Left kidney (tissue), 8 donors: Measurements from ENCODE around the gene STK31. TPM values are rescaled to one million over a fixed set of nuclear protein-coding genes. Genes with fewer than 3 reads are reported as not detected.
"Not testable (repeated sequence)": the region's sequence is repeated elsewhere in the genome, so short reads cannot be mapped to it uniquely, and the experiment has no call there.

Experiments used
- DNase-seq: peaks from one replicate; pipeline ENCODE4 v3.0.0-alpha.2; 2013
- long read RNA-seq, 8 donors: transcript quantifications; one replicate each; lab custom pipeline, GENCODE V29; 2026
- polyA plus RNA-seq: library from polyadenylated mRNA; unstranded; fragments of 120-200 nt; gene quantifications from one replicate; pipeline ENCODE4 v1.2.1, GENCODE V29; 2013; ENCODE audit not compliant: insufficient read length

Gene STK31, protein sequence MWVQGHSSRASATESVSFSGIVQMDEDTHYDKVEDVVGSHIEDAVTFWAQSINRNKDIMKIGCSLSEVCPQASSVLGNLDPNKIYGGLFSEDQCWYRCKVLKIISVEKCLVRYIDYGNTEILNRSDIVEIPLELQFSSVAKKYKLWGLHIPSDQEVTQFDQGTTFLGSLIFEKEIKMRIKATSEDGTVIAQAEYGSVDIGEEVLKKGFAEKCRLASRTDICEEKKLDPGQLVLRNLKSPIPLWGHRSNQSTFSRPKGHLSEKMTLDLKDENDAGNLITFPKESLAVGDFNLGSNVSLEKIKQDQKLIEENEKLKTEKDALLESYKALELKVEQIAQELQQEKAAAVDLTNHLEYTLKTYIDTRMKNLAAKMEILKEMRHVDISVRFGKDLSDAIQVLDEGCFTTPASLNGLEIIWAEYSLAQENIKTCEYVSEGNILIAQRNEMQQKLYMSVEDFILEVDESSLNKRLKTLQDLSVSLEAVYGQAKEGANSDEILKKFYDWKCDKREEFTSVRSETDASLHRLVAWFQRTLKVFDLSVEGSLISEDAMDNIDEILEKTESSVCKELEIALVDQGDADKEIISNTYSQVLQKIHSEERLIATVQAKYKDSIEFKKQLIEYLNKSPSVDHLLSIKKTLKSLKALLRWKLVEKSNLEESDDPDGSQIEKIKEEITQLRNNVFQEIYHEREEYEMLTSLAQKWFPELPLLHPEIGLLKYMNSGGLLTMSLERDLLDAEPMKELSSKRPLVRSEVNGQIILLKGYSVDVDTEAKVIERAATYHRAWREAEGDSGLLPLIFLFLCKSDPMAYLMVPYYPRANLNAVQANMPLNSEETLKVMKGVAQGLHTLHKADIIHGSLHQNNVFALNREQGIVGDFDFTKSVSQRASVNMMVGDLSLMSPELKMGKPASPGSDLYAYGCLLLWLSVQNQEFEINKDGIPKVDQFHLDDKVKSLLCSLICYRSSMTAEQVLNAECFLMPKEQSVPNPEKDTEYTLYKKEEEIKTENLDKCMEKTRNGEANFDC
- polyA plus RNA-seq: 1.0 TPM
- long read RNA-seq, donor 1: 0 reads
- long read RNA-seq, donor 2: 0 reads
- long read RNA-seq, donor 3: 0 reads
- long read RNA-seq, donor 4: 0 reads
- long read RNA-seq, donor 5: 0 reads
- long read RNA-seq, donor 6: 0 reads
- long read RNA-seq, donor 7: 0 reads
- long read RNA-seq, donor 8: 0 reads

DNA sequence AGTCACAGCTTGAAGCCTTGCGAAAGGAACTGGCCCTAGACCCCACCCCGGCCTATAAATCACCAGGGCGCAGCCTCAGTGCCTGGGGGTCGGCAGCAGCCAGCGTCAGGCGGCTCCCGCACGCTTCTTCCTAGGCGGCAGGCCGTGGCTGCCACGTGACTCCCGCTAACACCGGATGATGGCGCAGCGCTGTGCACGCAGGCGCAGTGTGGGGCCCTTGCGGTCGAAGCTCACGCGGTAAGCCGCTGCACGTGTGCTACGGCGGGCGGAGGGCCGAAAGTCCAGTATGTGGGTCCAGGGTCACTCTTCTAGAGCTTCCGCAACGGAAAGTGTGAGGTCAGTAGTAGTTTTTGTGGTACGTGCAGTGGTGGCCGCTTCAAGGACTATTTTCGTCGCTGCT is at the start of gene STK31:
STK31 (plus strand) TSS at position 220 of the 400 bp plus-strand sequence; CDS start at position 287, 67 bp downstream.
- DNase-seq: no peak

DNA sequence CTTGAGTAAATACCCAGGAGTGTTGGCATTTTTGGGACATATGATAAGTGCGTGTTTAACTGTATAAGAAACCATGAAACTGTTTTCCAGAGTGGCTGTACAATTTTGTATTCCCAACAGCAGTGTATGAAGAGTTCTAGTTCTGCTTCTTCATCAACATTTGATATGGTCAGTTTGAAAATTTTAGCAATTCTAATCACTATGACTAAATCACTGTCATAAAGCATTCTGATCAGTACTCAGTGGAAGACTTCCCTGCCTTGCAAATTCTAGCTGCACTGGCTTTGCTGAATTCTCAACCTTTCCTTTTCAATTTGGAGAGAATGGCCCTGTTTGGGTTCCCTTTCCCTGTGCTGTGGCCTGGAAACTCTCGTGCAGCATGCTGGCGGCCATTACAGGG is 48.6 kb upstream of the STK31 start:
- no peak for DNase-seq

DNA sequence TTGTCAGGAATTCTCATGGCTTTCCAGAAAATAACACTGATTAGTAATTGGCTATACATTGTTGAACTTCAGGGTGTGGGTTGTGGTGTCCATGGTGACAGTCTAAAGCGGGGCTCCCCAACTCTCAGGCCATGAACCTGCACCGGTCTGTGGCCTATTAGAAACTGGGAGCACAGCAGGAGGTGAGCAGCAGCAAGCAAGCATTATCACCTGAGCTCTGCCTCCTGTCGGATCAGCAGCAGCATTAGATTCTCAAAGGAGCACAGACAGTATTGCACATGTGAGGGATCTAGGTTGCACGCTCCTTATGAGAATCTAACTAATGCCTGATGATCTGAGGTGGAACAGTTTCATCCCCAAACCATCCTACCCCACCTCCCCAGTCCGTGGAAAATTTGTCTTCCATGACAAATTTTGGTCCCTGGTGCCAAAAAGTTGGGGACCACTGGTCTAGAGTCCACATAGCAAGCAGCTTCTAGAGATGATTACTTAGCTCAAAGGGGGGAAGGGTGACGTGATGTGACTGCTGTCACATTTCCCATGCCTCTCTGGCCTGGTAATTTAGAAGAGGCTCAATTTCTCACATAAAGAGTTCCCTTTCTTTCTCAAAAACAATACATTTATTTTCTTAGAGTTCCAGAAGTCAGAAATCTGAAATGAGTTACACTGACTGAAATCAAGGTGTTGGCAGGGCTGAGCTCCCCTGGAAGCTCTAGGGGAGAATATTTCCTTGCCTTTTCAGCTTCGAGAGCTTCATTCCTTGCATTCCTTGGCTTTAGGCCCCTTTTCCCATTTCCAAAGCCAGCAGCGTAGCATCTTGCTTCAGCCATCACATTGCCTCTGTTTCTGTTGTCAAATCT is 47.7 kb upstream of the STK31 start:
- DNase-seq: no peak

DNA sequence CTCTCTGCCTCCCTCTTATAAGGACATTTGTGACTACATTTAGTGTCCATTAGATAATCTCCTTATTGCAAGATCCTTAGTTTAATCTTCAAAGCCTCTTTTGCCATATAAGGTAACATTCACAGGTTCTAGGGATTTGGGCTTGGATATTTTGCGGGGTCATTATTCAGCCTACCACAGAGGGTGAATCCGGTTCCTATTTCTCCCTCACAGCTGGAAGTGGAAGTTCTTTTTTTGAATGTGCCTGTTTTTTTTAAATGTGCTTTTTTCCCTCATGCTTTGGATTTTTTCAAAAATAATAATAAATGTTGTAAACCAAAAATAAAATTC is 47.1 kb upstream of the STK31 start:
- no peak for DNase-seq

DNA sequence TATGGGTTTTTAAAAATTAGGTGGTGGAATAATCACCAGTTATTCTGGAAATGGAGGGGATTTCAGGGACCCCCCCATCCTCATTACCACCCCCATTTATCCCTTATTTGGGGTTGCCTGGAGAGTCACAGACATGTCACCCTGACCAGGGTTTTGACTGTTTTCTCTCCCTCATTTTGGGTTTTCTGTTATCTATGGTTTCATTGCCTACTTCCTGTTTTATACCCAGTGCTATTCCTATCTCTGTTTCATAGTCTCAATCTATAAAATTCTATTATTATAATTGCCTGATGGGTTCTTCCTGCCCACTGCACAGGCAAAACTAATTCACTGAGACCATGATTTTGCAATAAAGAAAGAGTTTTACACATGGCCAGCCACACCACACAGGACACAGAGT is 45.9 kb upstream of the STK31 start:
- DNase-seq: no peak

DNA sequence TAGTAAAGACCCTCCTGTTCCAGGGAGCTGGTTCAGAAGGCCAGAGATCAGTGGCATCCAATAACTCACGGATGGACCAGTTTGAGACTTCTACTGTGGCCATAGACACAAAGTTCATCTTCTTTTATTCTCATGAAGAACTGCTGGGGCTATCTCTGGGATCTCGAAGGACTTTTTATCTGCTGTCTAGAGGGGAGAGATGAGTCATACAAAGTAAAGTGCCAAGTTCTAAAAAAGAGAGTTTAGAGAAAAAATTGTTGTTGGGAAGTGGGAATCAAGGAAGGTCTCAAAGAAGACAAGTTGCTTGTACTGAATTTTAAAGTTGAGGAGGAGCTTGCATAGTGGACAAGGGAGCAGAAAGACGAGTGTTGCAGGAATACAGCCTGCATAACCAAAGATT is 38.0 kb upstream of the STK31 start:
- DNase-seq: no peak

DNA sequence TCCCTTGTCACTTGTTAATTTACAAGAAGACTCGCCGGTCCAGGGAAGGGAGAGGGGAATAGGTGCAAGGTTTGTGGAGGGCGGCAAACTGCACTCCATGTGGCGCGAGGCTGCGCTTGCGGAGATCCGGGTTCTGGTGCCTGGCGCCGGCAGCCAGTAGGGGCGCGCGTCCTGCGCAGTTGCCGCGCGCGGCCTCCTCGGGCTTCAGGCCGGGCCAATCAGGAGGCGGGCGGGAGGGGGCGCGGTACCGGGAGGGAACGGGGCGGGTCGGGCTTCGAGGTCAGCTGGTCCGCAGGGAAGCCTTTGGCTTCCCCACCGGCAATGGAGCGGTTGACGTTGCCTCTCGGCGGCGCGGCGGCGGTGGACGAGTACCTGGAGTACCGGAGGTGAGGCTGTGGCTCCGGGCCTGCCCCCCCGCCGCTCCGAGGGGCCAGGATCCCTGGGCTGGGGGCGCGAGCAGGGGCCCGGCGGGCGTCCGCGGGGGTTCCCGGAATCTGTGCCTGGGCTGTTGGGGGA is 30.1 kb upstream of the STK31 start, which contains the start of gene FAM221A:
FAM221A (plus strand) TSS at position 302 of the 516 bp plus-strand sequence; CDS start at position 322, 20 bp downstream.
- DNase-seq: peak; percentile 79

DNA sequence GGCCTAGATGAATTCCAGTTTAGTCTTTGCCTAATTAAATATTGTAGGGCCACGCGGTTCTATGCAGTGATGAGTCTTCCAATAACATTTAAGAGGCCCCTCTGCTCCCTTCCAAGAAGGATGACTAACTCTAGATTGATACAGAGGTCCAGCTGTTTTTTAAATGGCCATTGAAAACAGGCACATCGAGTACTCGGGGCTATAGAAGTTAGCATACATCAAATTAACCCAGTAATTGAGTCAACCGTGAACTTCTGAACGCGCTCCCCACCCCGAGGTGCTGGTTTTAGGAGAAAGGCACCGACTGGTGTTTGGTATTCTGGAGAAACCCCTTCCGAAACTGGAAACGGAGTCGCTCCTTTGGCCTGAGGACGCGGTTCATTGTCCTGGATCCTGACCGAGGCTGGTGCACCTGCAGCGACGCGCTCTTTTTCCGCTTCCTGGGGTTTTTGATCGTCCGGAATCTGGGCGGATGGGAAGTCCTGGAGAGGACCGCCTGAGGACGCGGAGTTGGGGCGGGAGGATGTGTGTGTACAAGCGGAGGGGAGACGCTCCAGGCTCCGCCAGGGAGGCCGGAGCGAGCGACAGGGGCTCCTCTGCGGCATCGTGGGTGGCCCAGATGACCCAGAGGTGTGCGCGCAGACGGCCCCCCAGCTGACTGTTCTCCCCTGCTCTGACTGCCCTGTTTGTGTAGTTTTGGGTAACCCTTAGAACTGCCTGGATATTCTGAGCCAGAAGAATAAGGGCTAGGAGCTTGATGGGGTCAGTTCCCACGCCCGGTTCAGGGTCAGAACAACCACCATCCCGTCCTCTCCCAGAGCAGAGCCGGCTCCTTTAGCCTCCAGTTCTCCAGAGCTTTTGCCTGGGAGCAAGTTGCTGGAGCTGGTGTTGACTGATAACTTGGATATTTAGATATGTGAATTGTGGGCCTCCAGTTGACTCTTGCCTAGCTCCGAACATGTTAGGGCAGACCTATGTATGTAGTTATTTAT is 29.3 kb upstream of the STK31 start:
- peak; percentile 78 for DNase-seq

DNA sequence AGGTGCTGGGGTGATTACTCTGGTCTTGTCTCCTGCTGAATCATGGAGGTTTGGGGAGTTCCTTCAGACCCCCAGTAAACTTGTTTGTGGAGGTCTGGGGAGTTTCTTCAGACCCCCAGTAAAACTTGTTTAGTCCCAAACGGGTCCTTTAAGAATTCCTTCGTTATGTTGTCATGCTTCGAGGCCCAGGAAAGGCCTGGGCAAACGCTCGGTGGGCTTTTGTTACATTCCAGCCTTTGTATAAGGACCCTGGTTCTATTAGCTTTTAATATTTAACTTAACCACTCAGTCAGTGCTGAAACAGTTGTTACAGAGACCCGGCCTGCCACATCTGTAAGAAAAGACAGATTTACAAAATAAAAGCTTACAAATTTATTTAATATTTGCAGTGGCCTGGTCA is 26.0 kb upstream of the STK31 start:
- DNase-seq: not testable (repeated sequence)

DNA sequence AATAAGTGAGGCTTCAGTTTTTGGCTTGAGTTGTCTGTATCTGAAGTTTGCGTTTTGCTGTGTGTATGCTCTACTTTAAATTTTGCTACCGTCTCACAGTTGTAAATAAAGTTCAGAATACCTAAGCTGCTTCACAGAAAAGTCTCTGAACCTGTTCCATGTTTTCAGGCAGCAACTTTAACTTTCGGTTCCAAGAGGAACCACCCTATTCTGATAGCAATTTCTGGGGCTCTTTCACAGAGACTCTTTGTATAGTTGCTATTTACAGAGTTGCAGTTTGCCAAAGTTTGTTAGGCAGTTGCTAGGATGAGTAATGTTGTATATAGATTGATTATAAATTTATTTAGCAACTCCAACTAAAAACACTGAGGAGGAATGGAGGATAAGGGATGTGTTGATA is 24.3 kb upstream of the STK31 start:
- DNase-seq: no peak

DNA sequence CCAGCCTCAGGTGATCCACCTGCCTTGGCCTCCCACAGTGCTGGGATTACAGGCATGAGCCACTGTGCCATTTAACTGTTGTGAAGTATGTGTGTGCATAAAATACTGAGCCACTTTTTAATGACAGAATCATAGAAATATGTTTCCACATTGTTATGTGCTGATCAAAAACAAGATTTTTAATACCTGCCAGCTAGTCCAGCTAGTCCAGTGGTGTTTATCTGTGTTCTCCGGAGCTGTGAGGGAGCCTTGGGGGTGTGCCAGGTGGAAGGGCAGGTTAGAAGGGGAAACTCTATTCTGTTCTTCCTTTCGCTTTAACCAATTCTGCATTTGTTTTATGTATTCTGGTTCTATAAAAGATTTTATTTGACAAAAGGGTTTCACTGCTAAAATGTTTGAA is 23.0 kb upstream of the STK31 start:
- no peak for DNase-seq

DNA sequence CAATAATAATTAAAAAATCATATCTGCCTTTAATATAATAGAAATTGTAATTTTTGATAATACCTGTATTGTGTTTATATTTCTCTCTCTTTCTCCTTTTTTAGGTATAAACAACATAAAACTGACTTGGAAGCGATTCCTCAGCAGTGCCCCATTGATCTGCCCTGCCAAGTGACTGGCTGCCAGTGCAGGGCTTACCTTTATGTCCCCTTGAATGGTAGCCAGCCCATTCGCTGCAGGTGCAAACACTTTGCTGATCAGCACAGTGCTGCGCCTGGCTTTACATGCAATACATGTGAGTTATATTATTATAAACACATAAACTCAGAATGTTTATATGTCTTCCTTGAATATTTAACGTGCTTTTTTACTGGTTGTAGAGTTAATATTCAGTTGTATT is 20.9 kb upstream of the STK31 start:
- no peak for DNase-seq

DNA sequence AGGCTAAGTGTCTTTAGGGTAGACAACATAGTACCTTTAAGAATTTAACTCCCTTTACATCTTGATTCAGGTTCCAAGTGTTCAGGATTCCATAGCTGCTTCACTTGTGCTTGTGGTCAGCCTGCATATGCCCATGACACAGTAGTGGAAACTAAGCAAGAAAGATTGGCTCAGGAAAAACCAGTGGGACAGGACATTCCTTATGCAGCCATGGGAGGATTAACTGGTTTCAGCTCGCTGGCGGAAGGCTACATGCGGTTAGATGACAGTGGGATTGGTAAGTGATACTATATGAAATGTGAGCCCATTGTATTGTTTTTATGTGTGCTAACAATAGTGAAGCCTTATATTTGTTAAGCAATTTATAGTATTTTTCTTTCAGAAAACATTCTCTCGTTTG is 18.7 kb upstream of the STK31 start:
- no peak for DNase-seq

DNA sequence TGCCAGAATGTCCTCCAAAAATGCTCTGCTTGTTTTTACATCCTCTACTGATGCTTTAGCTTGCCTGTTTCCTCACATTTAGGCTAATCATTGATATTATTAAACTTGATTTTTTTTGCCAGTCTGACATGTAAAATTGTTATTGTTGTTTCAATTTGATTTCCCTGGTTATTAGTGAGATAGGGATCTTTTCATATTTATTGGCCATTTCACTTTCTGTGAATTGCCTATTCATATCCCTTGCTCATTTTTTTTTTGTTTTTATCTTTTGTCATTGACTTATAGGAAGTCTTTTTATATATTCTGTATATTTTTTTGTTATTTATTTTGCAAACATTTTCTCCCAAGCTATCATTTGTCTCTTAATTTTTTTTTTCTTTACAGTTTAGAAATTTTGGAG is 16.8 kb upstream of the STK31 start:
- no peak for DNase-seq

DNA sequence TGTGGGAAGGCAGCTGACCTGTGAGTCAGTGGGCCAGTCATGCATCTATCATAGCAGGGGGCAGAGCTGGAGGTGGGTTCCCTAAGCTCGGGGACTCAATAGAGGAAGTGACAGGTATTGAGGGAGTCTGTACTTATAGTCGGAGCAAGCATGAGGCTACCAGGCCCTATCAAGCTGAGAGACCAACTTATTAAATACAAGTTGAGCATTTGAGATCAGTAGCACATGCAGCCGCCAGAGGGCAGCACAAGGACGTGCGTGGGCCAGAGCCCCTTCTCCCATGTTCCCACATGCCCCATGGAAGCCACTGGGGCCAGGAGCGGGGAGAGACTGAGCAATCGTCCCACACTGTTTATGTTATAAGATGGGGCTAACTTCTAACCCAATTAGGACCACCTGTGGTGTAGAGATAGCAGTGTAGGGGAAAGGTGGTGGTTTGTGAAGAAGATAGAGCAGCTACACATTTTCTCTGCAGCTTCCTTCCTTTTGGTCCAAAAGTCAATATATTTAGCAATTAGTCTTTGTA is 13.0 kb upstream of the STK31 start:
- DNase-seq: no peak

DNA sequence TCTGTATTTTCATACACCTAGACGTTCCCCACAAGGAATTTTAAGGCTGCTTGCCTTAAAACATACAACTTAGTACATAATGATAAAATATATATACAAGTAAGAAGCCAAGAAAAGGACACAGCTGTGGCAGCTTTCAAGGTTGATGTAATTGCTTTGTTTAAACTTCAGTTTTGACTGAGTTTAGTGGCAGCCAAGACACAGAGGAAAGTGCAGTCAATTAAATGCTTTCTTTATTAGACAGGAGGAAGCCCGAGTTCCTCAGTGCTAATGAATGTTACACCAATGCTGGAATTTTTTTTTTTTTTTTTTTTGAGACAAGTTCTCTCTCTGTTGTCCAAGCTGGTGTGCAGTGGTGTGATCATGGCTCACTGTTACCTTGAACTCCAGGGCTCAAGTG is 11.2 kb upstream of the STK31 start:
- DNase-seq: no peak

DNA sequence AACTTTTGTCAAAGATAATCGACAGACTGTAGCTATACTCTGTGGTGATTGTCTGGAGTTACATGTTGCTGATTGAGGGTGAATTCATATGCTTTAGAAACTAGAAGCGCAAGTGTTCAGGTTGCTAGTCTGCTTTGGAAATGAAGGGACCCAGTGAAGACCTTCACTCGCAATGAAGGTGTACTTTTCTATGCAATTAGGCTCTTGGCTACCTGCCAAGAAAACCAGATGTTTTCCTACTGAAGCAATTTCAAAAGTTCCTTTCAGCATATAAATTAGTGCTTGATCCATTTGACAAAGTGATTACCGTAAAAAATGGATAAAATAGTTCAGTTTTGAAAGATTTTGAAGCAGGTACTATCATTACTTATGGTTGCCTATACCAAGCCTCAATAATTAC is 10.0 kb upstream of the STK31 start:
- no peak for DNase-seq

DNA sequence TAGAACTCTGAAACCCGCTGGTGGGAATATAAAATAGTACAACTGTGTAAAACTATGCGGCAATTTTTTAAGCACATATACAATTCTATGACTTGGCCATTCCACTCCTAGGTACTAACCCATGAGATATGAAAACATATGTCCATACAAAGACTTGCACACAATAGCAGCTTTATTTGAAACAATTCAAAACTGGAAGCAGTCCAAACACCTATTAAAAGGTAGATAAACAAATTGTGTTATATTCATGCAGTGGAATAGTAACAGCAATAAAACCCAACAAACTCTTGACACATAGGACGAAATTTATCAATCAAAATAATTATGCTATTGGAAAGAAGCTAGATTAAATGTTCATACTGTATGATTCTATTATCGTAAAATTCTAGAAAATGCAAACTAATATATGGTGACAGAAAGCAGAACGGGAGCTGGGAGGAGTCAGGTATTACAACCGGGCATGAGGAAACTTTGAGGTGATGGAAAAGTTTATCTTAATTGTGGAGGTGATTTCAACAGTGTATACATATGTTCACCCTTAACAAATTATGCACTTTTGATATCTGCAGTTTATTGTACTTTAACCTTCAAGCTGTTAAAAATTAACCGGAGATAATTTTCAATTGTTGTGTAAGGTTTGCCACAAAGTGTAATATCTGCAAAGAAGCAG is 803 bp upstream of the STK31 start:
- no peak for DNase-seq
